HuH-7.5 (cell line): ENCODE measurements around the gene CAMK2G.
A peak's percentile ranks its signal among the peaks of the same experiment; 100 is the strongest.
"Not testable (repeated sequence)": the region's sequence is repeated elsewhere in the genome, so short reads cannot be mapped to it uniquely, and the experiment has no call there.

Experiments used
- DNase-seq: peaks from one replicate; pipeline ENCODE4 v3.0.0; 2011; ENCODE audit warnings: low spot score

Gene CAMK2G

GRCh38 chr10:73839276-73839966, 34.9 kb downstream of the CAMK2G start:
- DNase-seq: no peak

GRCh38 chr10:73838827-73839226, 35.5 kb downstream of the CAMK2G start:
- no peak for DNase-seq

GRCh38 chr10:73838008-73838567, 36.3 kb downstream of the CAMK2G start:
- DNase-seq: no peak

GRCh38 chr10:73837072-73837471, 37.3 kb downstream of the CAMK2G start:
- no peak for DNase-seq

- no peak for DNase-seq
Measured at GRCh38 chr10:73836427-73836980, 37.9 kb downstream of the CAMK2G start.

GRCh38 chr10:73829090-73829489, 45.3 kb downstream of the CAMK2G start:
- DNase-seq: not testable (repeated sequence)

GRCh38 chr10:73828161-73828560, 46.2 kb downstream of the CAMK2G start:
- no peak for DNase-seq

- DNase-seq: no peak
Measured at GRCh38 chr10:73827346-73828089, 46.8 kb downstream of the CAMK2G start.

GRCh38 chr10:73824146-73824725, 50.1 kb downstream of the CAMK2G start:
- no peak for DNase-seq

- no peak for DNase-seq
Measured at GRCh38 chr10:73823391-73823790, 51.0 kb downstream of the CAMK2G start.

GRCh38 chr10:73819513-73820093, 54.8 kb downstream of the CAMK2G start:
- DNase-seq: no peak

GRCh38 chr10:73819081-73819480, 55.3 kb downstream of the CAMK2G start:
- DNase-seq: no peak

- no peak for DNase-seq
Measured at GRCh38 chr10:73818402-73818801, 56.0 kb downstream of the CAMK2G start.

GRCh38 chr10:73817826-73818225, 56.5 kb downstream of the CAMK2G start:
- DNase-seq: no peak

- no peak for DNase-seq
Measured at GRCh38 chr10:73816917-73817729, 57.2 kb downstream of the CAMK2G start.

GRCh38 chr10:73815719-73816030, 58.7 kb downstream of the CAMK2G start:
- no peak for DNase-seq

- DNase-seq: peak; percentile 40
Measured at GRCh38 chr10:73814896-73815718, 59.2 kb downstream of the CAMK2G start.

- DNase-seq: no peak
Measured at GRCh38 chr10:73814276-73814895, 60.0 kb downstream of the CAMK2G start.

GRCh38 chr10:73813333-73813732, 61.0 kb downstream of the CAMK2G start:
- no peak for DNase-seq

- DNase-seq: no peak
Measured at GRCh38 chr10:73812657-73813056, 61.7 kb downstream of the CAMK2G start.
